PFSK-1 (cell line): ENCODE results near the gene HNRNPLL.

Experiments
- FOXP2 ChIP-seq: optimal IDR thresholded peaks from 2 replicates; pipeline ENCODE3; 2011; ENCODE audit warnings: borderline replicate concordance, control low read depth, inconsistent platforms; ENCODE audit not compliant: insufficient read depth; ENCODE audit errors: extremely low read length, extremely low read depth
- POLR2AphosphoS5 ChIP-seq: IDR thresholded peaks from 2 replicates; pipeline ENCODE4 v1.6.1; 2012; ENCODE audit warnings: low read depth, mild to moderate bottlenecking, control low read depth, low read length, moderate library complexity
- TAF1 ChIP-seq: IDR thresholded peaks from 2 replicates; pipeline ENCODE4 v1.6.1; 2012; ENCODE audit warnings: low read length, control low read depth, borderline replicate concordance; ENCODE audit not compliant: insufficient read depth

DNA sequence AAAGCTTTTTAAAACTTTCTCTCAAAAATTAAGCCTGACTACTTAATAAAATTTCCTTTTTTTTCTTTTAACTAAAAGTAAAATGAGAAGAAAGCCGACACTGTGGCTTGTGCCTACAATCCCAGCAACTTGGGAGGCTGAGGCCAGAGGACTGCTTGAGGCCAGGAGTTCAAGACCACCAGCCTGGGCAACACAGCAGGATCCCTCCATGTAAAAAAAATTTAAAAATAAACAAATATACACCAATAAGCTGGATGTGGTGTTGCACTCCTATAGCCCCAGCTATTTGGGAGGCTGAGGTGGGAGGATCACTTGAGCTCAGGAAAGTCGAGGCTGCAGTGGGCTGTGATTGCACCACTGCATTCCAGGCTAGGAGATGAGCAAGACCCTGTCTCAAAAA lies 37.4 kb downstream of the HNRNPLL start:
- TF ChIP-seq TAF1 (no peak), POLR2AphosphoS5 (no peak), FOXP2 (no peak)
